HFFc6 (cell line): ENCODE results near the gene IL1RAPL1. TPM values are rescaled to one million over a fixed set of nuclear protein-coding genes. Genes with fewer than 3 reads are reported as not detected.

ENCODE experiments used
- DNase-seq: peaks from one replicate; pipeline ENCODE4 v3.0.0-alpha.2; 2018
- H3K27ac Mint-ChIP-seq: 2 replicates; pipeline ENCODE4 v1.8.0; 2020; ENCODE audit warnings: mild to moderate bottlenecking, mixed read lengths
- H3K27me3 Mint-ChIP-seq: 2 replicates; pipeline ENCODE4 v1.8.0; 2021; ENCODE audit warnings: mild to moderate bottlenecking, moderate library complexity, mixed read lengths; ENCODE audit not compliant: insufficient read depth
- H3K36me3 Mint-ChIP-seq: 2 replicates; pipeline ENCODE4 v1.8.0; 2021; ENCODE audit warnings: low read depth, mixed read lengths
- H3K4me1 Mint-ChIP-seq: 2 replicates; pipeline ENCODE4 v1.8.0; 2020; ENCODE audit warnings: low read depth, mixed read lengths
- H3K4me3 Mint-ChIP-seq: 2 replicates; pipeline ENCODE4 v1.8.0; 2020; ENCODE audit warnings: mild to moderate bottlenecking, moderate library complexity, mixed read lengths
- H3K9me3 Mint-ChIP-seq: 2 replicates; pipeline ENCODE4 v1.8.0; 2020; ENCODE audit warnings: mild to moderate bottlenecking, mixed read lengths
- total RNA-seq, 6 experiments: library from RNA; stranded (reverse); fragmentation: NEBNext Ultra II Directional; extraction: Animal tissue kit (Norgen Biotek cat#: 25700); gene quantifications; 2 replicates in 1 of 6; 3 replicates in 5 of 6; pipeline ENCODE4 v1.2.3, GENCODE V29; 2021
- TF ChIP-seq, protein P1 (sequence below): fragments of 200-600 bp; sonication (generic); IDR thresholded peaks from 2 replicates; pipeline ENCODE4 v1.5.0; 2021; ENCODE audit warnings: antibody characterized with exemption, mild to moderate bottlenecking

IL1RAPL1 gene
- total RNA-seq, 6 experiments from 2014 or later, result not detected

GRCh38 chrX:28876408-28876807 lies 289.2 kb downstream of the IL1RAPL1 start:
- Mint-ChIP-seq H3K4me1 (no peaks in the 10 kb centered on the region), H3K27me3 (no peaks in the 10 kb centered on the region), H3K36me3 (no peaks in the 10 kb centered on the region), H3K4me3 (no peak overlapping the region), H3K27ac (no peak overlapping the region), H3K9me3 (peaks cover 9% of the 10 kb centered on the region)
- TF ChIP-seq, protein P1, sequence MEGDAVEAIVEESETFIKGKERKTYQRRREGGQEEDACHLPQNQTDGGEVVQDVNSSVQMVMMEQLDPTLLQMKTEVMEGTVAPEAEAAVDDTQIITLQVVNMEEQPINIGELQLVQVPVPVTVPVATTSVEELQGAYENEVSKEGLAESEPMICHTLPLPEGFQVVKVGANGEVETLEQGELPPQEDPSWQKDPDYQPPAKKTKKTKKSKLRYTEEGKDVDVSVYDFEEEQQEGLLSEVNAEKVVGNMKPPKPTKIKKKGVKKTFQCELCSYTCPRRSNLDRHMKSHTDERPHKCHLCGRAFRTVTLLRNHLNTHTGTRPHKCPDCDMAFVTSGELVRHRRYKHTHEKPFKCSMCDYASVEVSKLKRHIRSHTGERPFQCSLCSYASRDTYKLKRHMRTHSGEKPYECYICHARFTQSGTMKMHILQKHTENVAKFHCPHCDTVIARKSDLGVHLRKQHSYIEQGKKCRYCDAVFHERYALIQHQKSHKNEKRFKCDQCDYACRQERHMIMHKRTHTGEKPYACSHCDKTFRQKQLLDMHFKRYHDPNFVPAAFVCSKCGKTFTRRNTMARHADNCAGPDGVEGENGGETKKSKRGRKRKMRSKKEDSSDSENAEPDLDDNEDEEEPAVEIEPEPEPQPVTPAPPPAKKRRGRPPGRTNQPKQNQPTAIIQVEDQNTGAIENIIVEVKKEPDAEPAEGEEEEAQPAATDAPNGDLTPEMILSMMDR, result no peak
- DNase-seq, result no peak

GRCh38 chrX:28876901-28877300 lies 289.7 kb downstream of the IL1RAPL1 start:
- H3K9me3 Mint-ChIP-seq, result peaks cover 13% of the 10 kb centered on the region
- TF ChIP-seq, protein P1, result no peak
- H3K4me1 Mint-ChIP-seq, result no peaks in the 10 kb centered on the region
- no peaks in the 10 kb centered on the region for H3K36me3 Mint-ChIP-seq
- H3K27ac Mint-ChIP-seq, result no peak overlapping the region
- no peak for DNase-seq
- no peak overlapping the region for H3K4me3 Mint-ChIP-seq
- H3K27me3 Mint-ChIP-seq, result no peaks in the 10 kb centered on the region

- Mint-ChIP-seq H3K4me1 (no peaks in the 10 kb centered on the region), H3K27me3 (no peaks in the 10 kb centered on the region), H3K4me3 (no peak overlapping the region), H3K36me3 (no peaks in the 10 kb centered on the region), H3K27ac (no peak overlapping the region), H3K9me3 (peaks cover 13% of the 10 kb centered on the region)
- DNase-seq, result no peak
- TF ChIP-seq, protein P1, result no peak
Observed at GRCh38 chrX:28880136-28880535, 292.9 kb downstream of the IL1RAPL1 start.

DNA sequence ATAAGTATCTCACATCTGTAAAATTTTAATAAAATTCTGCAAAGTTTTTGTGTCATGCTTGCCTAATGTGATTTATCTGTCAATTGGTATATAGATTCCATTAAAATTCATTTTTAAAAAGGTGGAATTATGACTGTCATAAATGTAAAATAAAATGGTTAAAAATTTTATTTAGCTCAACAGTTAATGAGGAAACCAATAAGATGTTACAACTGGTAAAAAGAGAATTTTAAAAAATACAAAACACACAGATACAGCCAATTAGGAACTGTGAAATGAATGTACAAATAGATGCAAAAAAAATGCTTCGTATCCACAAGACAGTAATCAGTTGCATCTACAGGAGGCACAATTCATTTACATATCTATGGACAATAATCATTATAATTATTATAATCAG lies 297.6 kb downstream of the IL1RAPL1 start:
- peaks cover 9% of the 10 kb centered on the region for H3K9me3 Mint-ChIP-seq

GRCh38 chrX:28888416-28888815 lies 301.2 kb downstream of the IL1RAPL1 start:
- no peaks in the 10 kb centered on the region for H3K27me3 Mint-ChIP-seq

More for the DNA sequence above, 297.6 kb downstream of the IL1RAPL1 start:
- TF ChIP-seq, protein P1, result no peak
- no peak for DNase-seq
- Mint-ChIP-seq H3K4me3 (no peak overlapping the region), H3K4me1 (no peaks in the 10 kb centered on the region), H3K36me3 (no peaks in the 10 kb centered on the region), H3K27me3 (no peaks in the 10 kb centered on the region), H3K27ac (no peak overlapping the region)

More at GRCh38 chrX:28888416-28888815, 301.2 kb downstream of the IL1RAPL1 start:
- TF ChIP-seq, protein P1, result no peak
- no peak overlapping the region for H3K27ac Mint-ChIP-seq
- no peaks in the 10 kb centered on the region for H3K9me3 Mint-ChIP-seq
- no peaks in the 10 kb centered on the region for H3K4me1 Mint-ChIP-seq
- no peaks in the 10 kb centered on the region for H3K36me3 Mint-ChIP-seq
- no peak for DNase-seq
- H3K4me3 Mint-ChIP-seq, result no peak overlapping the region
